RWPE2 (cell line): ENCODE results near the gene WWC2.

Experiments
- ATAC-seq: fragments of 200-7000 bp; cut with Tn5 transposase; 3 replicates; pipeline ENCODE4 v1.9.1; 2021; ENCODE audit warnings: low read depth
- DNase-seq: peaks from one replicate; pipeline ENCODE4 v3.0.0-alpha.2; 2020; ENCODE audit warnings: low spot score
- H3K27ac ChIP-seq: fragments of 450-650 bp; 2 replicates; pipeline ENCODE4 v1.5.1; 2017; ENCODE audit warnings: mild to moderate bottlenecking; ENCODE audit not compliant: poor library complexity, severe bottlenecking
- H3K27me3 ChIP-seq: fragments of 250-450 bp; sonication (Bioruptor Pico); 2 replicates; pipeline ENCODE4 v1.5.1; 2021; ENCODE audit warnings: mild to moderate bottlenecking, moderate library complexity; ENCODE audit not compliant: insufficient read depth, poor library complexity, severe bottlenecking
- H3K36me3 ChIP-seq: fragments of 250-450 bp; sonication (Bioruptor Pico); 2 replicates; pipeline ENCODE4 v1.5.1; 2020; ENCODE audit warnings: low read depth, mild to moderate bottlenecking, moderate library complexity
- H3K4me1 ChIP-seq: fragments of 250-450 bp; sonication (Bioruptor Pico); 2 replicates; pipeline ENCODE4 v1.5.1; 2021; ENCODE audit warnings: mild to moderate bottlenecking, moderate library complexity; ENCODE audit not compliant: insufficient read depth, poor library complexity, severe bottlenecking
- H3K4me3 ChIP-seq: fragments of 250-450 bp; sonication (Bioruptor Pico); 2 replicates; pipeline ENCODE4 v1.5.1; 2021; ENCODE audit warnings: mild to moderate bottlenecking, moderate library complexity; ENCODE audit not compliant: severe bottlenecking
- H3K9me3 ChIP-seq: fragments of 250-450 bp; sonication (Bioruptor Pico); 2 replicates; pipeline ENCODE4 v1.5.1; 2021; ENCODE audit warnings: mild to moderate bottlenecking, moderate library complexity; ENCODE audit not compliant: severe bottlenecking
- CTCF ChIP-seq: fragments of 450-650 bp; IDR thresholded peaks from one replicate; pipeline ENCODE4 v1.5.1; 2017; ENCODE audit warnings: mild to moderate bottlenecking, moderate library complexity; ENCODE audit not compliant: poor library complexity, severe bottlenecking

The WWC2 gene

GRCh38 chr4:183181081-183181480 lies 82.0 kb downstream of the WWC2 start:
- TF ChIP-seq CTCF, result no peak
- no peaks in the 10 kb centered on the region for H3K36me3 ChIP-seq
- H3K4me3 ChIP-seq, result no peak overlapping the region
- H3K9me3 ChIP-seq, result no peaks in the 10 kb centered on the region
- no peak overlapping the region for H3K27ac ChIP-seq
- ATAC-seq (no peak), DNase-seq (no peak)
- H3K4me1 ChIP-seq, result peaks cover 16% of the 10 kb centered on the region
- H3K27me3 ChIP-seq, result no peaks in the 10 kb centered on the region

DNA sequence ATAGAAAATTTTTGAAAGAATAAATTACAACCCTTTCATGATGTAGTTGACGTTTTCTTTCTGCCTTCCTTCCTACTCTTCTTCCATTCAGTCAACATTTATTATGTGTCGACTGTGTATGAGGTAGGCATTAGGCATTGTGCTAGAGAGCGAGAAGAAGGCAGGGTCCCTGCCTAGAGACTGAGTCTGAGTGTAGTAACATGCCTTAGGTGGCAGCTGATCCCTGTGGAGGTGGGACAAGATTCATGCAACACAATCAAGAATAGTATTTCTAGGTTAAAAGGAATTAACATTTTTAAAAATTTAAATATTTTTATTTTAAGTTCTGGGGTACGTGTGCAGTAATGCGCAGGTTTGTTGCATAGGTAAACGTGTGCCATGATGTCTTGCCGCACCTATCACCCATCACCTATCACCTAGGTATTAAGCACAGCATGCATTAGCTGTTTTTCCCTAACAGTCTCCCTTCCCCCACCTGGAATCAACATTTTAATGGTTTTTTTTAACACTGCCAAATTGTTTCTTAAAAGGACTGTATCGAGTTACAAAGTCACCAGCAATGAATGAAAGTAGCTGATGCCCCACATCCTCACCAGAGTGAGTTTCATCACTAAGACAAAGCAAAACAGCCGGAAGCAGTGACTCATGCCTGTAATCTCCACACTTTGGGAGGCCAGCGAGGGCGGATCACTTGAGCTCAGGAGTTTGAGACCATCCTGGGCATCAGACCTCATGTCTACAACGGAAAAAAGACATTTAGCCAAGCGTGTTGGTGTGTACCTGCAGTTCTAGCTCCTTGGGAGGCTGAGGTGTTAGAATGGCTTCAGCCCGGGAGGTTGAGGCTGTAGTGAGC lies 84.0 kb downstream of the WWC2 start:
- no peaks in the 10 kb centered on the region for H3K36me3 ChIP-seq
- H3K4me3 ChIP-seq, result no peak overlapping the region
- H3K27ac ChIP-seq, result no peak overlapping the region
- no peak for TF ChIP-seq CTCF
- peak; percentile 96 for ATAC-seq
- peaks cover 9% of the 10 kb centered on the region for H3K4me1 ChIP-seq
- H3K9me3 ChIP-seq, result no peaks in the 10 kb centered on the region
- H3K27me3 ChIP-seq, result no peaks in the 10 kb centered on the region
- no peak for DNase-seq

GRCh38 chr4:183183906-183184535 lies 85.0 kb downstream of the WWC2 start:
- Histone ChIP-seq H3K36me3 (no peaks in the 10 kb centered on the region), H3K4me1 (peaks cover 9% of the 10 kb centered on the region), H3K9me3 (no peaks in the 10 kb centered on the region), H3K4me3 (no peak overlapping the region), H3K27ac (no peak overlapping the region), H3K27me3 (no peaks in the 10 kb centered on the region)
- DNase-seq (no peak), ATAC-seq (no peak)
- TF ChIP-seq CTCF, result no peak

GRCh38 chr4:183185018-183185417 lies 86.0 kb downstream of the WWC2 start:
- no peak for TF ChIP-seq CTCF
- H3K27ac ChIP-seq, result no peak overlapping the region
- no peaks in the 10 kb centered on the region for H3K27me3 ChIP-seq
- H3K36me3 ChIP-seq, result no peaks in the 10 kb centered on the region
- DNase-seq (no peak), ATAC-seq (no peak)
- no peak overlapping the region for H3K4me3 ChIP-seq
- no peaks in the 10 kb centered on the region for H3K9me3 ChIP-seq
- peaks cover 9% of the 10 kb centered on the region for H3K4me1 ChIP-seq

GRCh38 chr4:183185559-183185958 lies 86.5 kb downstream of the WWC2 start:
- Histone ChIP-seq H3K27ac (no peak overlapping the region), H3K36me3 (no peaks in the 10 kb centered on the region), H3K4me3 (no peak overlapping the region), H3K4me1 (peaks cover 9% of the 10 kb centered on the region), H3K9me3 (no peaks in the 10 kb centered on the region), H3K27me3 (no peaks in the 10 kb centered on the region)
- no peak for ATAC-seq
- DNase-seq, result no peak
- TF ChIP-seq CTCF, result no peak
